Esophagus squamous epithelium (tissue), 4 donors: Measurements from ENCODE around the gene KIAA1671.

ENCODE experiments used
- CTCF ChIP-seq, 6 experiments: fragments of 450-650 bp in 4 of 6; fragments of 200-600 bp in 2 of 6; sonication (generic) in 2 of 6; IDR thresholded peaks; one replicate each; pipeline ENCODE4 v1.5.1; 2016 to 2019; ENCODE audit warnings: antibody characterized with exemption in 6 of 6, mild to moderate bottlenecking in 4 of 6, moderate library complexity in 4 of 6
- POLR2A ChIP-seq, 4 donors: fragments of 450-650 bp; IDR thresholded peaks; one replicate each; pipeline ENCODE4 v1.6.1; 2017; ENCODE audit warnings: antibody characterized with exemption in 4 of 4, mild to moderate bottlenecking in 4 of 4, moderate library complexity in 3 of 4

- TF ChIP-seq POLR2A (IDR thresholded peaks at IDR 0.05) (no peak), CTCF (IDR thresholded peaks at IDR 0.05) (no peak)
These were observed 2.1 kb upstream of the KIAA1671 start for GRCh38 chr22:24950272-24950902.
